HepG2 (cell line): Measurements from ENCODE around the gene CMIP. TPM values are rescaled to one million over a fixed set of nuclear protein-coding genes. Genes with fewer than 3 reads are reported as not detected.

Experiments used
- ARNTL ChIP-seq: sonication (generic); formaldehyde crosslinking; IDR thresholded peaks from 2 replicates; pipeline ENCODE4 v1.4.0; 2020; ENCODE audit warnings: mild to moderate bottlenecking, missing genetic modification reagents
- CBX2 ChIP-seq, 2 experiments: fragments of 200-600 bp in 1 of 2; sonication (generic); formaldehyde crosslinking in 1 of 2; IDR thresholded peaks; 2 replicates each; pipeline versions ENCODE4 v1.7.0 to v1.8.1; 2018 to 2022; ENCODE audit warnings: low read depth in 2 of 2, low read length in 1 of 2, mild to moderate bottlenecking in 1 of 2, missing genetic modification reagents in 1 of 2
- HINFP ChIP-seq: sonication (generic); formaldehyde crosslinking; IDR thresholded peaks from 2 replicates; pipeline ENCODE4 v1.4.0; 2020; ENCODE audit warnings: low read depth, mild to moderate bottlenecking, missing genetic modification reagents
- KDM1A ChIP-seq: IDR thresholded peaks from 2 replicates; pipeline ENCODE4 v1.6.1; 2016; ENCODE audit warnings: missing compliant biosample characterization
- KLF11 ChIP-seq: IDR thresholded peaks from 2 replicates; pipeline ENCODE4 v1.6.1; 2016; ENCODE audit warnings: missing compliant biosample characterization
- NFYB ChIP-seq: sonication (generic); formaldehyde crosslinking; IDR thresholded peaks from 2 replicates; pipeline ENCODE4 v1.4.0; 2020; ENCODE audit warnings: missing genetic modification reagents
- SP140L ChIP-seq: sonication (generic); formaldehyde crosslinking; IDR thresholded peaks from 2 replicates; pipeline ENCODE4 v1.4.0; 2020; ENCODE audit warnings: missing genetic modification reagents, borderline replicate concordance
- ZBTB14 ChIP-seq: sonication (generic); formaldehyde crosslinking; IDR thresholded peaks from 2 replicates; pipeline ENCODE4 v1.4.0; 2020; ENCODE audit warnings: missing genetic modification reagents
- ZBTB43 ChIP-seq: sonication (generic); formaldehyde crosslinking; conservative IDR thresholded peaks from 2 replicates; pipeline ENCODE4 v1.4.0; 2020; ENCODE audit warnings: missing genetic modification reagents
- ZNF12 ChIP-seq: sonication (generic); formaldehyde crosslinking; IDR thresholded peaks from 2 replicates; pipeline ENCODE4 v1.5.0; 2020; ENCODE audit warnings: missing genetic modification reagents
- ZNF263 ChIP-seq: sonication (generic); formaldehyde crosslinking; IDR thresholded peaks from 2 replicates; pipeline ENCODE4 v1.4.0; 2020; ENCODE audit warnings: missing genetic modification reagents
- ZNF280D ChIP-seq: sonication (generic); formaldehyde crosslinking; IDR thresholded peaks from 2 replicates; pipeline ENCODE4 v1.5.1; 2020; ENCODE audit warnings: mild to moderate bottlenecking, missing genetic modification reagents
- ZNF333 ChIP-seq: sonication (generic); formaldehyde crosslinking; IDR thresholded peaks from 2 replicates; pipeline ENCODE4 v1.4.0; 2020; ENCODE audit warnings: mild to moderate bottlenecking, missing genetic modification reagents, borderline replicate concordance
- ZNF546 ChIP-seq: sonication (generic); formaldehyde crosslinking; conservative IDR thresholded peaks from 2 replicates; pipeline ENCODE4 v1.8.1; 2023; ENCODE audit warnings: mild to moderate bottlenecking, missing genetic modification reagents
- ZNF552 ChIP-seq: sonication (generic); formaldehyde crosslinking; IDR thresholded peaks from 2 replicates; pipeline ENCODE4 v1.9.0; 2022; ENCODE audit warnings: missing genetic modification reagents, mild to moderate bottlenecking, borderline replicate concordance
- ZNF687 ChIP-seq: sonication (generic); formaldehyde crosslinking; IDR thresholded peaks from 2 replicates; pipeline ENCODE4 v1.5.1; 2020; ENCODE audit warnings: mild to moderate bottlenecking, missing genetic modification reagents, moderate library complexity
- ZNF83 ChIP-seq: sonication (generic); formaldehyde crosslinking; IDR thresholded peaks from 2 replicates; pipeline ENCODE4 v1.4.0; 2020; ENCODE audit warnings: missing genetic modification reagents, mild to moderate bottlenecking, borderline replicate concordance
- polyA plus RNA-seq, 8 experiments: library from polyadenylated mRNA; depleted of rRNA in 3 of 8; stranded (reverse) in 7 of 8; unstranded in 1 of 8; fragments of >200 nt; fragmentation: Illumina TruSeq in 4 of 8; extraction: Trizol in 4 of 8; gene quantifications; 2 replicates each; pipeline versions ENCODE4 v1.2.1 to v1.2.3, GENCODE V29; 2011 to 2016; ENCODE audit warnings: low read depth in 4 of 8, missing spikeins in 1 of 8, mixed read lengths in 1 of 8; ENCODE audit not compliant: insufficient read depth in 1 of 8
- total RNA-seq, 5 experiments: library from RNA; depleted of rRNA; stranded (reverse); fragments of >200 nt; fragmentation: Illumina TruSeq; extraction: Trizol; gene quantifications; 2 replicates each; pipeline ENCODE4 v1.2.3, GENCODE V29; 2016; ENCODE audit warnings: low read depth in 1 of 5

CMIP gene
- total and polyA plus RNA-seq, 2 of the 13 experiments (the other 11 are each of a cell fraction or from before 2014, with no cell fraction given) = 10.9 to 18.1 TPM

- TF ChIP-seq ZNF280D (CRISPR knock-in tag) = no peak
- no peak for TF ChIP-seq ZNF546 (CRISPR knock-in tag)
- TF ChIP-seq KDM1A (CRISPR knock-in tag) = 0 out of 2 replicates have a peak, but pooled peaks have one; percentile 21
- TF ChIP-seq KLF11 (CRISPR knock-in tag) = no peak
- TF ChIP-seq ZNF333 (CRISPR knock-in tag) = no peak
- no peak for TF ChIP-seq HINFP
- TF ChIP-seq ARNTL (CRISPR knock-in tag) = no peak
- TF ChIP-seq ZBTB43 (CRISPR knock-in tag) = no peak
- 0 out of 2 replicates have a peak, but pooled peaks have one; percentile 72 for TF ChIP-seq ZNF83 (CRISPR knock-in tag)
- TF ChIP-seq ZNF687 (CRISPR knock-in tag) = peak; percentile 84
- TF ChIP-seq ZNF263 (CRISPR knock-in tag) = no peak
- TF ChIP-seq ZNF552 (CRISPR knock-in tag) = no peak
- no peak for TF ChIP-seq ZBTB14 (CRISPR knock-in tag)
- TF ChIP-seq SP140L = no peak
- no peak for TF ChIP-seq CBX2 (IDR thresholded peaks at IDR 0.05; ENCODE audit: low read depth, low read length)
- TF ChIP-seq CBX2 (CRISPR knock-in tag; IDR thresholded peaks at IDR 0.05; ENCODE audit: low read depth) = no peak
- no peak for TF ChIP-seq NFYB
- no peak for TF ChIP-seq ZNF12 (CRISPR knock-in tag)
Measured at GRCh38 chr16:81567987-81568748, 123.6 kb downstream of the CMIP start (continued).
